Measurements from ENCODE around the gene KIF1B.
"Not testable (repeated sequence)": the region's sequence is repeated elsewhere in the genome, so short reads cannot be mapped to it uniquely, and the experiment has no call there.

Gene KIF1B

GRCh38 chr1:10192263-10192662, 18.1 kb upstream of the KIF1B start:
- no peak for DNase-seq (ENCODE audit: low spot score)

DNA sequence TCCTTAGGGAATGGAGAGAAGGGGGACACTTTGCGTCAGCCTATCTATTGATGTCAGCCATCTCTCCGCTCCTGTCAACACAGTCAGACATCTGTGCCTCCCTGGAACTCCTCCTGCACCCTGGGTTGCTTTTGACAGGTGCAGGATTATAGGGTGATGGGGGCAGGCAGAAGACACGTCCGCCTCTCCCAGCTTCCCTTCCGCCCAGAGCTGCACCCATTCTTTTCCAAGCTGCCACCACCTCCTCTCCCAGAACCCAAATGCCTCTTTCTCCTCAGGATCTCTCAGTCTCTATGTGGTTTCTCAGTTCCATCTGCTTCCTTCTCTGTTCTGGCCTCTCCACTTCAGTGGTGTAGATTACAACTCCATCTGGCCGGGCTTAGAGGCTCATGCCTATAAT, 17.1 kb upstream of the KIF1B start:
- no peak for DNase-seq (ENCODE audit: low spot score)

DNA sequence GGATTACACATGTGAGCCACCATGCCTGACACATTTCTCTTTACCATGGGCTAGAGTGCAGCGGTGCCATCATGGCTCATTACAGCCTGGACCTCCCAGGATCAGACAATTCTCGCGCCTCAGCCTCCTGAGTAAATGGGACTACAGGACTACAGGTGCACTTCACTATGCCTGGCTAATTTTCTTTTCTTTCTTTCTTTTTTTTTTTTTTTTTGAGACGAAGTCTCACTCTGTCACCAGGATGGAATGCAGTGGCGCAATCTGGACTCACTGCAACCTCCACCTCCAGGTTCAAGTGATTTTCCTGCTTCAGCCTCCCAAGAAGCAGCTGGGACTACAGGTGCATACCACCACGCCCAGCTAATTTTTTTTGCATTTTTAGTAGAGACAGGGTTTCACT, 14.8 kb upstream of the KIF1B start:
- DNase-seq (ENCODE audit: low spot score): no peak

- DNase-seq (ENCODE audit: low spot score): no peak
Measured at GRCh38 chr1:10196976-10197375, 13.4 kb upstream of the KIF1B start.

DNA sequence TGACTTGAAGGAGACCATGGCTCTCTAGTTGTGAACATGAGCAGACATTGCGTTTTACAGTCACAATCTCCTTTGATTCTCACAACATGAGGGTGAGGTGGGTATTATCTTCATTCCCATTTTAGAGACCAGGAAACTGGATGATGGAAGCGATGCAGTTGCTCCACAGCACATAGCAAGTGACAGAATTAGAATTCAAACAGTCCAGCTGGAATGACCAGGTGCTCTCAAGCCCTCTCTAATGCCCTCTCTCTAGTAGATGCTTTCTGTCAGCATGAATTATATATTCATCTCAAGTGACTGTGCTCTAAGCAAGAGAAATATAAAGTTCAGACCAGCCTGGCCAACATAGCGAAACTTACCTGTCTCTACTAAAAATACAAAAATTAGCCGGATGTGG, 9.8 kb upstream of the KIF1B start:
- DNase-seq (ENCODE audit: low spot score): no peak

DNA sequence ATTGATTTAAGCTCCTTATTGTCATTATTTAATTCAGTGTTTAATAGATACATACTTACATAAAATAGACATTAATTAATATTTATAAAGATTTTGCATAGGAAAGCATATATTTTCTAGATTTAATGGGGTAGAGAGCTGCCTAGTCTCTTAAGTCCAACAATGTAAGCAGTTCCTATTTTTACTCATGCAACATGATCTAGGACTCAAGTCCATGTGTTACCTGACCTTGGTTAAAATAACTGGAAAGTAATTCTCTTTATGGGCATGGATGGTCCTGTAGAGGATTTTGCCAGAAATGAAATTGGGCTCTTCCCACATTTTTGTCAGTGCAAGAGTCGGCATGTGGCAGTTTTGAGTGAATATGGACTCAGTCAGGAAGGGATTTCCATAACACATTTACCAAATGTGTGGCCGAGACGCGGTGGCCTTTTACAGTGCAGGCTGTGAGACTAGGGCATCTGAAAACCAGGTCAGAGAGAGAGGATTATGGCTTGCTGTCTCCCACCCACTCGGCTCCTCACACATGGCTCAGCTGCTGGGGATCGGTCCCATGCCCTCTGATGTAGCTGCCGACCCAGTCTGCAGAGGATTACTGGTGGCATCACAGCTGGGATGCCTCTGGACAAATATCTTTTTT, 6.2 kb upstream of the KIF1B start:
- no peak for DNase-seq (ENCODE audit: low spot score)

- DNase-seq (ENCODE audit: low spot score): not testable (repeated sequence)
Measured at GRCh38 chr1:10205206-10205605, 5.2 kb upstream of the KIF1B start.

DNA sequence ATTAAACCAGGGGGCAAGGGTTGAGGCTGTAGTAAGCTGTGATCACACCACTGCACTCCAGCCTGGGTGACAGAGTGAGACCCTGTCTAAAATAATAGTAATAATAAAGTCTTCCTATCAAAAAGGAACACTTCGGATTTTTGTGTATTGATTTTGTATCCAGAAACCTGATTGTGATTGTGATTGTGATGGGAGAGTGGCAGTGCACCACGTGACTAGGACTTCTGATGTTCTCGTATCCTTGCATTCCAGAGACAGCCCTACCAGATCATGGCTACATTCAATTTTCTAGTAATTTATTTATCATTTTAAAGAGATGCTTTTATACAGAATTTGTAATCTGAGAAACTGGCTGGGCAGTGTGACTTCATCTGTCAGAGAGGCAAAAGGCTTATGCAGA, 2.6 kb upstream of the KIF1B start:
- no peak for DNase-seq (ENCODE audit: low spot score)

- DNase-seq (ENCODE audit: low spot score): no peak
Measured at GRCh38 chr1:10208537-10208936, 1.8 kb upstream of the KIF1B start.

GRCh38 chr1:10209590-10209904, 823 bp upstream of the KIF1B start:
- no peak for DNase-seq (ENCODE audit: low spot score)

- peak; percentile 97 for DNase-seq (ENCODE audit: low spot score)
Measured at GRCh38 chr1:10210841-10211804, 753 bp downstream of the KIF1B start.

- no peak for DNase-seq (ENCODE audit: low spot score)
Measured at GRCh38 chr1:10211805-10212410, 1.5 kb downstream of the KIF1B start.

DNA sequence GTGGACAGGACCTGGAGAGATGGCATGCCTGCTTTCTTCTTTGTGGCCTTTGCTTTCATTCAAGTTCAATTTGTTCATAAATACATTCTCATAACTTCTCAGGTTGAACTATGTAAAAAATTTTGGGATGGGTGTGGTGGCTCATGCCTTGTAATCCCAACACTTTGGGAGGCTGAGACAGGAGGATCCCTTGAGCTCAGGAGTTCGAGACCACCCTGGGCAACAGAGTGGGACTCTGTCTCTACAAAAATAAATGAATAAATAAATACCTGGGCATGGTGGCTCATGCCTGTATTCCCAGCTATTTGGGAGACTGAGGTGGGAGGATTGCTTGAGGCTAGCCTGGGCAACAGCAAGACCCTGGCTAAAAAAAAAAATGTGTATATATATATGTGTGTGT, 2.1 kb downstream of the KIF1B start:
- no peak for DNase-seq (ENCODE audit: low spot score)

DNA sequence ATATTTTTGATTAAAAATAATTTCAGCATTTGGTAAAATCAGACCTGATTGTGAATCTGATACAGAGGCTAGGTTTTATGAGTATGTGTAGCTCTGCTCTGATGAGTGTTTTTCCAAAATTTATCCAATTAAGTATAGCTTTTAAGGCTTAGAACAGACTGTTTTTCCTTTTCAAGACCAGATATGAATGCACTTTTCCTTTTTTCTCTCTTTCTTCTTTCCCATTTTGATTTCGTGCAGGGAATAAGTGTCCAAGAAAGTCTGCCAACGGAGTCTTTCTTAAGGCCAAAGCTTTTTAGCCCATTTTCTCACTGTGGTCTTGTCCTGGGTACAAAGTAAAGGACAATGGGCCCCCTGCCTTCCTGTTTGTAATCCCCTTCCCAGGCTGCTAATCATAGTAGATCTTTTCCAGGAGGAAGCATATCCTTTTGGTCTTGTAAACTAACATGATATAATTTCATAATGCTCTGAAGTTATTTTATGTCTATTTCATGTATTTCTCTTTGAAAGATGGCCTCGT, 2.9 kb downstream of the KIF1B start:
- DNase-seq (ENCODE audit: low spot score): no peak

DNA sequence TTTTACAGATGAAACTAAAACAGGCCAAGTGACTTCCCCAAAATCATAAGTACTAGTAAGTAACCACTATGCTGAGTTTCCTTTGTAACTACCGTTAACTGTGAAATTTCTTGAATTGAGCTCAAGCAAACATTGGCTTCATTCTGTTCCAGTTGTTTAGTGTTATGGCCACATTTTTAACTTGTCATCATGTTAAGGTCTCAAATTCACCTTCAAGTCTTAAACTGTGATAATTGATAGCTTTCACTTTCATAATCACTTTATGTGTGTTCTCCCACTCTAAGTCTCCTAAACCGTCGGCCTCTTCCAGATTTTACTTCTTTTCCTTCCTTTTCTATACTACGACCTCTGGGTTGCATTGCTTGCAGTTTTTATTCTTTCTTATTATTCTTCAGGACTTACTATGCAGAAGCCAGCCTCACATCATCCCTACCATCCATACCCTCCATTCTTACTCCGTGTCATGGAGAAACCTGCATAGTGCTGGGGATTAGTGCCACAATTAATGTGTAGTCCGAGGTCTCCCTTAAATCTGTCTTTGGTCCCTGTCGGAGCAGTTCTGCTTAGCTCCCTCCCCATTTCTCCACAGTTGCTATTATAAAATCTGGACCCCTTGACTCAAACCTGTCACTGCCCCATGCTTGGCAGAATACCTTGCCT, 5.8 kb downstream of the KIF1B start:
- DNase-seq (ENCODE audit: low spot score): no peak

DNA sequence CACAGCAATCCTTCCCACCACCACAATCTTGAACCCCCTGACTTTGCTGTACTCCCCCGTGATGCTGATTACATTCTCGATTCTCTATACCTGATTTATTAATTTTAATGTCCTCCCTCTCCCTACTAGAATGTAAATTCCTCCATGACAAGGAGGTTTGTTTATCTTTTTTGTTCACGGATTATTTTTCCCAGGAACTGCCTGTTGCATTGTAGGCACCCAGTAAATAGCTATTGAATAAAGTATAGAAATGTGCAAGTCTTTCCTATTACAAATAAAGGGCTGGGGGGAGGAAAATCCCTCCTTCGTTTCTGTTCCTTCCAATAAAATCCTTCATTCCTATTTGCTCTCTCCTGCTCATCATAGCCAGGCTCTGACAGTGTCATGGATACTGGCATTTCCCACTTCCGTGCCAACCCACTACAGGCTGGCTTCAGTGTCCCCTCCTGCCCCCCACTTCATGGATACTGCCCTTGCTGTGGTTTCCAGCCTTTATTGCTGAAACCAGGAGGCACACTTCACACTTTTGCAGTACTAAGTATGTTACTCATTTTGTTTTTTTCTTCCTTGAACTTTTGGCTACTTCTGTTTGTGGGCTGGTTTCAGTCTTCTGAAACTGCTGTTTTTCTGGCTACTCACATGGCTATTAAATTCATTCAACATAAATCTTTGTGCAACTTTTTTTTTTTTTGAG, 7.5 kb downstream of the KIF1B start:
- peak; percentile 37 for DNase-seq (ENCODE audit: low spot score)

- DNase-seq (ENCODE audit: low spot score): no peak
Measured at GRCh38 chr1:10220200-10220599, 9.8 kb downstream of the KIF1B start.

- not testable (repeated sequence) for DNase-seq (ENCODE audit: low spot score)
Measured at GRCh38 chr1:10220657-10221056, 10.3 kb downstream of the KIF1B start.

GRCh38 chr1:10225573-10225972, 15.2 kb downstream of the KIF1B start:
- DNase-seq (ENCODE audit: low spot score): no peak

- no peak for DNase-seq (ENCODE audit: low spot score)
Measured at GRCh38 chr1:10228528-10228927, 18.2 kb downstream of the KIF1B start.

DNA sequence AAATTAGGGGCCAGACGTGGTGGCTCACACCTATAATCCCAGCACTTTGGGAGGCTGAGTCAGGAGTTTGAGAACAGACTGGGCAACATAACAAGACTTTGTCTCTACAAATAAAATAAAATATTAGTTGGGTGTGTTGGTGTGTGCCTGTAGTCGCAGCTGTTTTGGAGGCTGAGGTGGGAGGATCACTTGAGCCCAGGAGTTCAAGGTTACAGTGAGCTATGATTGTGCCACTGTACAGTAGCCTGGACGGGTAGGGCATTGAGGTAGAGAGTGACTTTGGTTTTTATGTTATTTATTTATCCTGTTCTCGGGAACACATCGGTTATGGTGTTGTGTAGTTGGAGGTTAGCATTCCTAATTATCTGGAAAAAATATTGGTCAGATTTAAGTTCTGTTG, 19.5 kb downstream of the KIF1B start:
- DNase-seq (ENCODE audit: low spot score): no peak

DNA sequence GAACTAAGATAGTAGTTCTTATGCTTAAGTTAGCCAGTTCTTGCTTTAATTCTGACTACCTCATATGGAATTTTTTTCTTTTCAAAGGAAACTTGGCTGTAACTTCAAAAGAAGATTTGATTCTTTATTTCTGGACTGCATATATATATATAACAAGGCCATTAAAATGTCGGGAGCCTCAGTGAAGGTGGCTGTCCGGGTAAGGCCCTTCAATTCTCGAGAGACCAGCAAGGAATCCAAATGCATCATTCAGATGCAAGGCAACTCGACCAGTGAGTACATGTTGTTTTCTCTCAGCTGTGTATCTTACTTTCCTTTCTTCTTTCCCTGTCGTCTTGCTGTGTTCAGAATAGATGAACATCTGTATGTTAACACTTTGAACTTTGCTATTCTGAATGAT, 21.8 kb downstream of the KIF1B start:
- no peak for DNase-seq (ENCODE audit: low spot score)

Measured in pons (tissue), 1 donor.